T-helper 2 cell treated with Interferon-gamma antibody and Interleukin-4, amounts not matched to agents 100 ng/mL and 5 ng/mL, for 36 hours (primary cell): ENCODE results near the gene SAMD4A. TPM values are rescaled to one million over a fixed set of nuclear protein-coding genes. Genes with fewer than 3 reads are reported as not detected.

ENCODE experiments used
- intact Hi-C: fragments of 100-400 bp; cut with micrococcal nuclease; formaldehyde crosslinking; loops from one replicate; pipeline ENCODE4 v1.15.1; 2023
- total RNA-seq: library from RNA; stranded (reverse); gene quantifications from 2 replicates; pipeline ENCODE4 v1.2.3, GENCODE V29; 2022

SAMD4A gene
- total RNA-seq, 1 donor from 2014 or later: 0.59 TPM

DNA sequence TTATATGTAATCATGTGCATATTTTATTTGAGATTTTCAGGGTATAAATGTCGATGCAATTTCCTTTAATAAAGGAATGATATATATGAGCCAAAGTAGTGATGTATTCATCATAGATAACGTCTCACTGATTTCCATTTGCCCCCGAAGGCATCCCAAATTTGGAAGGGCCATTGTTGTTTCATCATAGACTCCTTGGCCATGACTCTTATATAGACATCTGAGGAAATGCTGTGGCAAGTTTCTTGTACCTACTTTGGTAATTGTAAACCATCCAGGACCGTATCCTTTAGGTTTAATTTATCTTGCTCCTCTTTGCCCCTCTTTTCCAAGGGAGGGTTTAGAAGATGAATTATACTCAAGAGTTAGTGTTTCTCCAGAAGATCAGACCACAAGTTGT, 84.7 kb downstream of the SAMD4A start:
- intact Hi-C loops: no loop called here

DNA sequence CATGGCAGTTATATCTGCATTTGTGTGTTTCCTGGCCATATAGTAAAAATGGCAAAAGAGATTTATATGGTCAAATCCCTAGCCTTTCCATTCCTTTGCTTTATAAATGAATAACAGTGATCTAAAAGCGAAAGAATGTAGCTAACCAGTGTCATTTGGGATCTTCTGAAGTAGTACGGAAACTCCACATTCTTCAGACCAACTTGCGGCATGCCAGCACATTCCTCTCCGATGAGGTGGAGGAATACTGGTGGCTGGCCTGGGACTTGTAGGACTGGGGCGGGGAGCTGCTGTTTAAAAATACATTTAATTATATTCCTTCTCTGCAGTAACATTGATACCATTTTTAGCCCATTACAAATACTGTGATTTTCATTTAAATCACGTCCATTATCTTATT, 85.3 kb downstream of the SAMD4A start:
- intact Hi-C loops: no loop called here

DNA sequence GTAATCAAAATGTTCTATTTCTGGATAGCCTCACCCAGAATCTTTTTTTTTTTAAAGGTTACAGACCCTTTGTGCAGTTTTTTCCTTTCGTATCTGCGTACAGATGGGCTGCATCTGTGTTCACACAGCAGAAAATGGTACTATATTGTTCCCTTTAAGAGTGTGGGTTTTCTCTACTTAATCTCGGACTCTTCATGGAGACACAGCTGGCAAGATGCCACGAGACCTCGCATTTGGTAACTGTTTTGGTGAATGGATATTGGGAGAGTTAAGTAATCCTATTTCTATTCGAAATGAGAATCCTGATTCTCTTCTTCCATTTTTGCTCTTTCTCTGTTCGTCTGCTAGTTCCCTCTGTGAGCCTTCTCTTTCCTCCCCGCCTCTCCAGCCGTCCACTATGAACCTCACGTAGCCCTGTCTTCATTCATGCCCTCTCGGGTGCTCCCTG, 85.7 kb downstream of the SAMD4A start:
- intact Hi-C loops: no loop called here

DNA sequence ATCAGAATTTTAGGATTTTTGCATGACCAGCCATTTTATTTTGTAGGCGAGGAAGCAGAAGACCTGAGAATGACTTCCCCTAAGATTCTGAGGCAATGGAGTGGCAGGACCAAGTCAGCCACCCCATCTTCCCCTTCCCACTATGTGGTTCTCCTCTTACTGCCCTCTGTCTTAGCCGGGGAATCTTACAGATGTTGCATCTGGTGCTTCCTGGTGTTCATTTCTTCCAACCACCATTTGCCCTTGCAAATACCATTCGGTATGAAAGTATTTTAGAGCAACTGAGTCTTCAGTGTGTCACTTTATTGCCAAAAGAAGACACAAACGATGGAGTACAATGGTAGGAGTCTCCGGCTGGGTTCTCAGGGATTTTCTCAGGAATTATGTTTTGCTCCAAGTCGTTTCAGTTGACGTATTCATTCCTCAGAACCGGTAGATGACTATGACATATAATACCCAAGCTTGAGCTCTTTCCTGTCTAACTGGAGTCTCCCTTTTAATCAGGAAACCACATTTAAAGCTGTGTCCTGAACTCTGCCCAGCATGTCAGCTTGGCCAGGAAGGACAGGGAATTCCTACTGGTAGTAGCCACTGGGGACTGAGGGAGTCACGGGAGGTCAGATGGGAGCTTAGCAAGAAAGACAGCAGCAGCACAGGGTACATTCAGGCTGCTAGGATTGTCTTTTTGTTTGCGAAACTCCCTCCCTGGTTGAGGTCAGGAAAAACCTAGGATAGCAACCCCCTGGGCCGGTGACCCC, 87.0 kb downstream of the SAMD4A start:
- intact Hi-C loops: no loop called here

DNA sequence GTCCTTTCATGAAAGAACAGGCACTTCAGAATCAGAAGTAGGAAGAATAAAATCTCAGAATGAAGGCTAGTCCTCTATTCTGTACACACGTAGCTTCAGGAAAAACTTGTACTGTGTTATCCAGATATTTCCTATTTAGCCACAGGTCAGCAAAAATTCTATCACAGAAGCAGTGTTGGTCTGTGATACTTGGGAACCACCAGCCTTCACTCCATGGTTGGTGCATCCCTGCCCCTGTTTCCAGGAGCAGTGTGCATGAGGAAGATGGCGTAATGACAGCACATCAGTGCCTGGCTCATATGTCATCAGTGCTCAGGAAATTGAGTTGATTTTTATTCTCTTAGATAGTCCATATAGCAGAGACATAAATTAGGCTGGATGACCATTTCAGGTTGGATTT, 87.7 kb downstream of the SAMD4A start:
- intact Hi-C loops: no loop called here

DNA sequence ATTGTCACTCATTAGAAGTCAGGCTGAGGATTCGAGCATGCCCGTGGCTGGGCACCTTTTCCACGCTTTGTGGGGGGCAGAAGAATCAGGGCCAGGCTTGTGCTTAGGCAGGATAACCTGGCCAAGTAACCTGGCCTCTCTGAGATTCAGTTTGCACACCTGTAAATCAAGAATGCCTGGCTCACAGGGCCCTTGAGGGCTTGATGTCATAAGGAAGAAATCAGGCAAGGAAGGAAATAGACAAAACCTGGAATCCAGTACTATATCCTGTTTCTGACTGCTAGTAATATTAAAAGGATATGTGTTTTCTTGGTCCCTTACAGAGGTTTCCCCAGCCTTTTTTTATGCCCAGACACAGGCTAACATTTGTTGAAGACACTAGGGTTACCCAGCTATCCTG, 91.9 kb downstream of the SAMD4A start:
- intact Hi-C loops: no loop called here

DNA sequence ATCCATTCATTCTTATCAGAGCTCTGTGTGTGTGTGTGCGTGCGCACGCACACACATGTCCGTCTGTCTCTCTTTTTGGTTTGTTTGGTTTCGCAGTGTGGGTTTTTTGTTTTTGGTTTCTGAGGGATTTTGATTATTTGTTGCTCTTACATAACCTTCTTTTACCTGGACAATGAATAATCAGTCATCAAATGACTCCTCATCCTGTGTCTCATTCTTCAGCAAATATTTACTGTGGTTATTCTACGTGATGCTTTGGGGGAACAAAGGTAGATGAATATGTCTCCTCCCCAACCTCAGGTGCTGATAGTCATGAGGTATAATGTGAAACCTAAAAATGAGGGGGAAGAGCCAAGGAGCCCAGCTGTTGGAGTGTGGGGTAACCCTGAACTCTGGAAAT, 92.4 kb downstream of the SAMD4A start:
- intact Hi-C loops: no loop called here

DNA sequence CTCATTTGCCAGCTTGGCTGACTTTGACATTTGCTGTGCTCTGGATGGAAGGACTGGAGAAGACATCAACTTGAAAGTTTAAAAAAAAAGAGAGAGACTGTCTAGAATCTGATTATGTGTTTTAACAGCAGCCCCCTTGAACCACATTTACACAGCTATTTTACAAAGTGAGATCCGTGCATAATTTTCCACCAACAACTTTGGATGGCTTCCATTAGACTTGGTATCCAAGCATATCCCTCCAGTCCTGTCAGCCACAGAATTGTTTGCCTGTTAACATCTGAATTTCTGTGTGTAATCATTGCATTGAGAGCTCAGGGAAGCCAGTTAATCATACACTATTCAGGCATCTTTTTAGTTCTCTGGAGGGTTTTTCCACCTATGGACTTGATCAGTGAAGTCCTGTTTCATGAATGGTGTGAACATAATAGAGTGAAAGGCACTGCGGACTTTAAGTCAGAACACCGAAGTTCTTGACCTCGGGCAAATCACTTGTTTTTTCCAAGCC, 93.7 kb downstream of the SAMD4A start:
- intact Hi-C loops: no loop called here

DNA sequence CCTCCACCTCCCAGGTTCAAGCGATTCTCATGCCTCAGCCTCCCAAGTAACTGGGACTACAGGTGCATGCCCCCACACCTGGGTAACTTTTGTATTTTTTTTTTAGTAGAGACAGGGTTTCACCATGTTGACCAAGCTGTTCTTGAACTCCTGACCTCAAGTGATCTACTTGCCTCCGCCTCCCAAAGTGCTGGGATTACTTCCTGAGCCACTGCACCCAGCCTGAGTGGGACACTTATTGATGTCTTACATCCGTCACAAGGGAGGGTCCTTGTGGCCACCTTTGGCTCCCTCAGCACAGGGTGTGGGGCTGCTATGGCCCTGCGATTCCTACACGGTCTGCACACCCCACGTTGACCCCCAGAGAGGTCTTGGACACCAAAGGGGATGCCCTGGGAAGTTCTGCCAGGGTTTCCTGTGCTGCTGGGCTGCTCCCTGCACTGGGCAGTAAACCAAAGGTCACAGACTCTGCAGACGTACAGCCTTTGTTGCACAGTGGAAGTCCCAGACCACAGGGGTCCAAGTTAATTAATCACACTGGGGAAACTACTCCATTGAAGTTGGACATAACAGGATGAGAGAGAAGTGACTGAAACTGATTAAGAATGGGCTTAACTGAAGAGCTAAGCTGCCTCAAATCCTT, 95.7 kb downstream of the SAMD4A start:
- intact Hi-C loops: no loop called here

DNA sequence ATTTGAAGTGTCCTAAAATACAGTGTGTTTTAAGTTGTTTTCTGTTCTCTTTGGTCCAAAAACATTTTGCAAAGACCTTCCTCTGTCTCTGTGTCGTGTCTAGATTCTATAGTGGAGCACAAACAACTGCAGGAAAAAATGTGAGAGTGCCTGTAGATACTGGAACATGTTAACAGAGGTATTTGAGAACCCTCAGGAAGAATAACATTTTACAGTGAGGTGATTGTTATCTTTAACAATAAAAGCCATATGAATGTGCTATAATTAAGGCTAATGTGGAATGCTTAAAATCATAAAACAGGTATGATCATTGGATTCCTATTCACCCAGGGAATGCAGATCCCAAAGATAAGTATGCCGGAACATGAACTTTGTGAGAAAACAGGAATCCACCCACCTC, 98.0 kb downstream of the SAMD4A start:
- intact Hi-C loops: no loop called here

DNA sequence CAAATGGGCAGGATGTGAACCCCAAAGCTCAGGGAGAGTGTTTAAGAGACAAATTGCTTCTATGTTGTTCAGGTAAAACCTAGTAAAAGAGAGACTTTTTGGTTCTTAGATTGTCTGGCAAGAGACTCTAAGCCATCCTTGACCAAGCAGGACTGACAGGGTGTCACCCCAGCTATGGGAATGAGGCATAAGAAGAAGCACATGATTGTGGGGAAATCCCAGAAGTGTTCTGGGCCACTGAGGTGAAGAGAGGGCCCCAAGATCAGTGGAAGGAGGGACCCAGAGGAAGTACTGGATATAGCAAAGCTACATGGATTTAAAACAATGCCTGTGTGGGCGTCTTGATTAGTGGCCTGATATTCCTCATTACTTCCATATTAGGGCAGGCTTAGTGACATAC, 99.0 kb downstream of the SAMD4A start:
- intact Hi-C loops: no loop called here

DNA sequence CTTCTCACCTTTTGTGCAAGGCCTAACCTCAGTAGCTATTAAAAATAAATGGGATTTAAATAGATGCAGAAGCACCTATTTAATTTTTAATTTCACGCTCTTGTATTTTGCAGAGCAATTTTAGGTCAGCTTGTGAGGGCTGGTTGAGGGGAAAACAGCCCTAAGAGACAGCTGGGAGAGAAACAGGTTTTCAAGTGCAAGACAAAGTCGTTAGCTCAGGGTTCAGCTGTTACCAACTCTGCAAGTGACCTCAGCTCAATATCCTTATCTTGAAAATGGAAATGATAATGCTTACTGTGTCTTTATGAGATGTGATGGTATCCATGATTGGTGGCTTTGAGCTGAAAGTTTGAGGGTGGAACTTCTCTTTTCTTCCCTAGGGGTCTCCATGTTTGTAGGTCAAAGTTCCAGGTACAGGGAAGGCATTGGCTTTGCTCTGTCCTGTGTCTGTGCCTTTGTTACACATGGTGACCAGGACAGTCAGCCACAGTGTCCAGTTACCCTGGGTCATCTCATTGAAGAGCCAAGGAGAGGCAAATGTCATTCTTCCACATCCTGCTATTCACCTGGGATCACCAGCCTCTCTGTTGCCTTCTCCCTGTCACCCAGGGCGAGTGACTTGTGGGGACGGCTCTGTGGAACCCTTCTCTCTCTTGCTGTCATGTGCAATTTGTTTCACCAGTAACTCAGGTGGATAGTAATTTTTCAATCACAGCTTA, 100.3 kb downstream of the SAMD4A start:
- intact Hi-C loops: no loop called here

DNA sequence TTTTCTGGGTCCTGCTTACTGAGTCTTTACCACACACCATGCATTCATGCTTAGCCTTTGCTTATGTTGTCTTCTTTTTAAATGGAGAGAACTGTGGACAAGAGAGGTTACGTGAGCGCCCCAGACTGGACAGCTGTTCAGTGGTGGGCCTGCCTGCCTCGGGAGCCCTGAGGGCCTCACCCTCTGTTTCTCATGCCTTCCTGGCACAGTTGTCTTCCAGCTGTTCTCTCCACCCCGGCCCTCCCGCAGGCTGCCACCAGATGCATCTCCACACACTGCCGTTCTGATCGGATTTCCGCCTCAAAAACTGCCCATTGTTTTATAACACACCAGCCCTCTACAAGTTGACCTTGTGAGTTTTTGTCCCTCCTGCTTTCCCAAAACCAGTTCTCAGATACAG, 100.8 kb downstream of the SAMD4A start:
- intact Hi-C loops: no loop called here

DNA sequence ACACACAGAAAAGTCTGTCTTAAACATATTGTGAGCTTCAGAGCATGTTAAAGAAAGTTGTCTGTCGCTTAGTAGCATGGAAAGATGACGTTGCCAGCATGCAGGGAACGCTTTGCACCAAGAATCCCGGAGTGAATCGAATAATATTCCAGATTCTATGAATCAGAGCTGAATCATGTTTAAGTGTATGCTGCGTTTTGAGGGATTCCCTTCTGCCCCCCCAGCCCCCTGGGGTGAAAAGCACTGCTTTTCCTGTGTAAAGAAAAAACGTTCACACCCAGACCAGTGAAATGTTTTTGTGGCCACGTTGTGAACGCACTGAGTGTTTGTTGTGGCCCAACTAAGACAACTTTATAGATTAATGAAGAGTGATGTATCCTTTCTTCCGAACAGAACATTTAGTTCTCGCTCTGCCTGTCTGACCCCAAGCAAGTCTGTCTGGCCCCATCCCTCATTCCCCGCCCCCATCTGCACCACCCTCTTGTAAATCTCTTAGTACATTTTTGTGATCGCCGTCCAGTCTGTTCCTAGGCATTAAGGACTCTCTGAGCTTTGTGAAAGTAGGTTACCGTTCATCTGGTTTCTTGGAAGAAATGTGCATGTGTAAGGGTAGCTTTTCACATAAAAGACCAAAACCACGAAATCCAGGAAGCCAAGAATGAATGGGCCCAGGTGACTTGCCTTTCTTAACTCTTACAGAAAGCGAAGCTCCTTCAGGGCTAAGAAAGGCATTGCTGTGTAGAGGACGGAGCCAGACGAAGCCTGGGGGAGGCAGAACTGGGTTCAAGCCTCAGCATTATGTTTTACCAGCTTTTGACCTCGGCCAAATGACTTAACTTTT, 103.0 kb downstream of the SAMD4A start:
- intact Hi-C loops: loop anchor here (5.0 kb wide), 1 partner anchor 43 kb away; no protein-coding TSS in a partner anchor

DNA sequence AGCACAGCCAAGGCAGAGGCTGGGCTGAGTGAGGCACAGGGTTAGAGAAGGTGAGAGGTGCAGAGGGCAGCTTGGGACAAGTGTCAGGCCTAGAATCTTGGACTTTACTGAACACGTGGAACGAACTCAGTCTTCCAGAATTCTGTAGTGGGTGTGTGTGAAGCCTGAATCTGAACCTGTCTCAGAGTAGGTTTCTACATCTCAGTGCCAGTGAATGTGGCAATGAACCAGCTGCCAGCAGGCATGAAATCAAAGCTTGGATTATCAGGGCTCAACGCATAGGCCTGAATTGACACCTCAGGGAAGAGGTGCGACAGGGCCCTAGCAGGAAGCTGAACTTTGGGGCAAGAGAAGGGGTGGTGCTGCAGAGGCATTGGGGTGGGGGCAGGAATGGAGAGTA, 104.6 kb downstream of the SAMD4A start:
- intact Hi-C loops: loop anchor here (5.0 kb wide), 1 partner anchor 44 kb away; no protein-coding TSS in a partner anchor

DNA sequence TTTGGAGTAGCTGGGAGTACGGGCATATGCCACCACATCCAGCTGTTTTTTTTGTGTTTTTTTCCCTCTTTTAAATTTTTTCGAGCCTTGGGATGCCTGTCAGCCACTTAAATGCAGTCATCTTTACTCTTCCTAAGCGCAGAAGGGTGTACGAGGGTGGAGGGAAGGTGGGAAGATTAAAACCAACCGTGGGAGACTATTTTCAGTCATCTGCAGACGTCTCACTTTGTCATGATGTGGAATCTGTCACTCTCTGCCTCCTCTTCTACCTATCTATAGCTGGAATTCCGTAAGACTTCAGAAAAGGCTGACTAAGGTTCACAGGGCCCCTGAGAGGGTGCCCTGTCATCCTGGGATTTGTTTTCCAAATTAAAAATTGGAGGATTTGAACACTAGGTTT, 105.3 kb downstream of the SAMD4A start:
- intact Hi-C loops: loop anchor here (5.0 kb wide), 1 partner anchor 45 kb away; no protein-coding TSS in a partner anchor

DNA sequence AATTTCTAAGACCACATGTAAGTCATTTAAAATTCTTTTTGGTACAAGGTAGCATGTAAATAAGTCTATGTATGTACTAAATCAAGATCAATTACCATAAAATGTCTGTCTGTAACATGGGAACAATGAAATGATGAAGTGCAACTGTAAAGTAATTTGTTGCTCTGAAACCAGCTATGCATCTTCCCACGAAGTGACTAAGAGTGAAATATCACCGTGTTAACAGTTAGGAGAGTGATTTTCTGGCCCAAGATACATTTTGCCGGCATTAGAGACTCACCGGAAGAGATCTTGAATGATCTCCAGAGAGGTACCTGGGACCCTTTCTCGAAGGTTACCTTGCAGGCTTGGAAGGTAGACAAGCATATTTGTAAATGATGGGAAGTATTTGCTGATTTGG, 105.8 kb downstream of the SAMD4A start:
- intact Hi-C loops: loop anchor here (5.0 kb wide), 1 partner anchor 45 kb away; no protein-coding TSS in a partner anchor

DNA sequence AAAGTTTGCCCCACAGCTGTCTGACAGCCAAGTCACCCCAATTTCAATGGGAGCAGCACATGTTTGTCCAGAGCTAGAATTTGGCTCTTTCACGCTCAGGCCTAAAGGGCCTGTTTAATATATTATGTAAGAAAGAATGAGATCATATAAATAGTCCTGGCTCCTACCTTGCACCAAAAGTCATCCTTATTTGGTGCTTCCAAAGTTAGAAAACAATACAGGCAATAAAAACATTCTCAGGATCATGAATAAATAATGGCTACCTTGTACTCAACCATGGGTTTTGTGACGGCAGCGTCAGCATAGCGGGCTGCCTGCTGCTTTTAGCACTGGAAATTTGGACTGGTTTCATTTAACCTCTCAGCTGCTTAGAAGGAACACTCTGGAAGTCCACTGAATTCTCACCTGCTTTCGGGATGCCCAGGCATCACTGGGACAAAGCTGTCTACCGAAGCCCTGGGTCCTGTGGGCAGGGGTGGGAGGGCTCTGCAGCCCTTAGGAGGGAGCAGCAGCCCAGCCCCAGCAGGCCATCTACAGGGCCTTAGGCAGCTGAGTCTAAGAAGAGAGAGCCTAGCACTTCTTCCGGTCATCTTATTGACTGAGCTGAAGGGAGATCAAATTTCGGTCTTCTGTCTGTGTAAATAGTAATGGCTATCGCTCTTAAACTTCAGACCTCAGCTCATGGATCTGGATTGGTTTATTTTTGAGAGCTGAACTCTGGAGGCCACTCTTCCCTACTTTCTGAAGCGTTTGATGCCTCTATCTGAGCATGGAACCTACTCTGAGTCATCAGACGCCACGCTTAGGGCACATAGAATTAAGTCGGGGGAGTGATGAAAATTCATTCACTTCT, 106.5 kb downstream of the SAMD4A start:
- intact Hi-C loops: loop anchor here (5.0 kb wide), 1 partner anchor 46 kb away; no protein-coding TSS in a partner anchor

DNA sequence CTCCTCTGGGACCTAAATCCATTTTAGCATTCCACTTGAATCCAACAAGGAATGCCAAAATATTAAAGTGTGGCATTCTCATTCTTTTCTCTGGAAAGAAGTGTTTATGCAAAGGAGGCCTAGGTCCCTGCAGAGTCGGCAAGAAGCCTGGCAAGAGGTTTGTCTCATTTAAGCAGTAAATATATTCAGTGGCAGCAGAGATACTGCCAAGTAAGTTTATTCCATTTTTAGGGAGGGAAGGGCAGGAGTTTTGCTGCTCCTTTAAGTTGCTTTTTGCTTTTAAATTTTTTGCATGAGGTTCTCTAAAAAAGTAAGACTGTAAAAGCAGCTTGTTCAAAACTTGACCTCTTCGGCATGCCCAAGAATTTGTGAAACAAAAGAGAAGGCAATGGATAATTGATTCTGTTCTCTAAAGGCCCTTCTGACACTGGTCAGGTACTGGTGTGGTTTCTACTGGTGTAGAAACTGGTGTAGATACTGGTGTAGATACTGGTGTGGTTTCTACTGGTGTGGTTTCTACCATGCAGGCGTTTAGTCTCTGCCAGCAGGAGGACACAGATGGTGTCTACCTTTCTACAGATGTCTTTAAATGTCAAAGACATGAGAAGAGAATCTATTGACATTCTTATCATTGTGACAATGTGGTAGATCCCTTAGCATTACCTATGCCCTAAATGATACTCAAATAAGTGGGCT, 107.3 kb downstream of the SAMD4A start:
- intact Hi-C loops: loop anchor here (5.0 kb wide), 1 partner anchor 47 kb away; no protein-coding TSS in a partner anchor
